GM19463 (cell line): ENCODE measurements around the gene NFYA.

ENCODE experiments used
- ATAC-seq: cut with Tn5 transposase; IDR thresholded peaks from one replicate; pipeline ENCODE4 v1.9.1; 2021; ENCODE audit warnings: mild to moderate bottlenecking, moderate library complexity; ENCODE audit not compliant: unreplicated experiment

NFYA gene

GRCh38 chr6:41072836-41073202, at the start of gene NFYA:
Gene NFYA (plus strand): TSS chr6:41072974. CDS start chr6:41079090, 6,116 bp downstream.
- ATAC-seq = peak; percentile 62

GRCh38 chr6:41023114-41023513, 49.7 kb upstream of the NFYA start:
- ATAC-seq = no peak

GRCh38 chr6:41025966-41026530, 46.7 kb upstream of the NFYA start:
- ATAC-seq = no peak

- no peak for ATAC-seq
These were observed 45.5 kb upstream of the NFYA start for GRCh38 chr6:41027241-41027640.

GRCh38 chr6:41027799-41028560, 44.8 kb upstream of the NFYA start:
- peak; percentile 94 for ATAC-seq

- no peak for ATAC-seq
These were observed 44.0 kb upstream of the NFYA start for GRCh38 chr6:41028561-41029412.

- ATAC-seq = no peak
These were observed 39.9 kb upstream of the NFYA start for GRCh38 chr6:41032830-41033229.

- ATAC-seq = no peak
These were observed 39.0 kb upstream of the NFYA start for GRCh38 chr6:41033776-41034175.

- ATAC-seq = no peak
These were observed 36.6 kb upstream of the NFYA start for GRCh38 chr6:41036186-41036585.

- ATAC-seq = no peak
These were observed 36.2 kb upstream of the NFYA start for GRCh38 chr6:41036601-41037000.

- ATAC-seq = no peak
These were observed 35.5 kb upstream of the NFYA start for GRCh38 chr6:41037107-41037900.

- ATAC-seq = no peak
These were observed 34.6 kb upstream of the NFYA start for GRCh38 chr6:41038205-41038604.

GRCh38 chr6:41039060-41039998, 33.4 kb upstream of the NFYA start, which contains the start of gene UNC5CL:
Gene UNC5CL (minus strand): TSS chr6:41039221. CDS start chr6:41035074, 4,147 bp downstream.
- no peak for ATAC-seq

- peak; percentile 69 for ATAC-seq
These were observed 32.5 kb upstream of the NFYA start for GRCh38 chr6:41040101-41040939.

GRCh38 chr6:41040940-41041536, 31.7 kb upstream of the NFYA start:
- no peak for ATAC-seq

- ATAC-seq = no peak
These were observed 30.3 kb upstream of the NFYA start, which contains the start of gene TSPO2 for GRCh38 chr6:41042226-41043055. Gene TSPO2 (plus strand): TSS chr6:41042467. CDS start chr6:41042986, 519 bp downstream.

GRCh38 chr6:41043151-41043550, 29.6 kb upstream of the NFYA start:
- no peak for ATAC-seq
